ENCODE data around the gene PHLDB3. TPM values are rescaled to one million over a fixed set of nuclear protein-coding genes. Genes with fewer than 3 reads are reported as not detected.

The PHLDB3 gene
- total RNA-seq, 6 donors from 2014 or later: 1.8 to 22.6 (median 13.8) TPM

DNA sequence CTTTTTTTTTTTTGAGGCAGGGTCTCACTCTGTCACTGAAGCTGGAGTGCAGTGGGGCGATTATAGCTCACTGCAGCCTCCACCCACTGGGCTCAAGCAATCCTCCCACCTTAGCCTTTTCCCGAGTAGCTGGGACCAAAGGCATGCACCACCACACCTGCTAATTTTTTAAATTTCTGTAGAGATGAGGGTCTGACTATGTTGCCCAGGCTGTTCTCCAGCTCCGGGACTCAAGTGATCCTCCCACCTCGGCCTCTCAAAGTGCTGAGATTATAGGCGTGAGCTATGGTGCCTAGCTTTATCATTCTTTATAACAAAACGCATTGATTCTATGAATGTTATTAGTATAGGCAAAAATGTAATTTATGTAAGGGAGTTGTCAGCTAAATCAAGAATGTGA, 21.3 kb downstream of the PHLDB3 start:
- TF ChIP-seq POLR2AphosphoS5 (IDR thresholded peaks at IDR 0.05) (no peak), EP300 (IDR thresholded peaks at IDR 0.05) (no peak), POLR2A (IDR thresholded peaks at IDR 0.05) (no peak), CTCF (IDR thresholded peaks at IDR 0.05) (no peak)
- Histone ChIP-seq H3K9me3 (no peaks in the 10 kb centered on the region), H3K27ac (no peak overlapping the region), H3K27me3 (no peaks in the 10 kb centered on the region), H3K4me3 (no peak overlapping the region), H3K36me3 (no peaks in the 10 kb centered on the region), H3K4me1 (no peaks in the 10 kb centered on the region)
- WGBS, 2 donors: 90 to 92% methylated on average over 6 of the region's 6 CpGs
- DNase-seq (no peak), ATAC-seq (ENCODE audit: low FRiP score in 2 of 2) (no peak)

GRCh38 chr19:43482193-43482592, 22.4 kb downstream of the PHLDB3 start:
- Histone ChIP-seq H3K4me1 (no peaks in the 10 kb centered on the region), H3K27ac (no peak overlapping the region), H3K9me3 (no peaks in the 10 kb centered on the region), H3K36me3 (no peaks in the 10 kb centered on the region), H3K27me3 (no peaks in the 10 kb centered on the region), H3K4me3 (no peak overlapping the region)
- ATAC-seq (ENCODE audit: low FRiP score in 2 of 2) (no peak), DNase-seq (no peak)
- WGBS, 2 donors: 92 to 98% methylated on average over 4 of the region's 4 CpGs
- TF ChIP-seq POLR2A (IDR thresholded peaks at IDR 0.05) (no peak), POLR2AphosphoS5 (IDR thresholded peaks at IDR 0.05) (no peak), CTCF (IDR thresholded peaks at IDR 0.05) (no peak), EP300 (IDR thresholded peaks at IDR 0.05) (no peak)

- H3K9me3 ChIP-seq: no peaks in the 10 kb centered on the region
- no peak overlapping the region for H3K27ac ChIP-seq
- H3K36me3 ChIP-seq: no peaks in the 10 kb centered on the region
- DNase-seq (no peak), ATAC-seq (ENCODE audit: low FRiP score in 2 of 2) (no peak)
- WGBS, 2 donors: 87 to 89% methylated on average over 6 of the region's 6 CpGs
- H3K4me1 ChIP-seq: no peaks in the 10 kb centered on the region
- TF ChIP-seq CTCF (IDR thresholded peaks at IDR 0.05) (no peak), POLR2AphosphoS5 (IDR thresholded peaks at IDR 0.05) (no peak), POLR2A (IDR thresholded peaks at IDR 0.05) (no peak), EP300 (IDR thresholded peaks at IDR 0.05) (no peak)
- H3K4me3 ChIP-seq: no peak overlapping the region
- H3K27me3 ChIP-seq: no peaks in the 10 kb centered on the region
Measured at GRCh38 chr19:43481701-43482100, 22.8 kb downstream of the PHLDB3 start.

DNA sequence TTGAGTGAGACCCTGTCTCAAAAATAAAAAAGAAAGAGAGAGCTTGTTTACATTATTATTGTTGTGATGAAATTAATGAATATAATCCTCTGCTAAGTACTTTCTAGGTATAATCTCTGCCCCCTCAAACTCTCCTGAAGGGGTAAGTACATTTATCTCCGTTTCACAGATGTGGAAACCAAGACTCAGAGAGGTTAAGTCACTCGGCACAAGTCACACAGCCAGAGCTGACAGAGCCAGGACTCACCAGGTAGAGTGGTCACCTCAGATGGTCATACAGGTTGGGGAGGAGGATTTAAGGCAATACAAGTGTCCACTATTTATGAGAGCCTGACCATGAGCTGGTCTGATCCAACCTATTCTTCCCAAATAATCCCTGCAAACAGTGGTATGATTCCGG, 24.0 kb downstream of the PHLDB3 start:
- Histone ChIP-seq H3K9me3 (no peaks in the 10 kb centered on the region), H3K36me3 (no peaks in the 10 kb centered on the region), H3K4me1 (peaks cover 0 to 5% (median 2%) of the 10 kb centered on the region in 4 donors), H3K27ac (no peak overlapping the region), H3K27me3 (no peaks in the 10 kb centered on the region), H3K4me3 (no peak overlapping the region)
- TF ChIP-seq POLR2A (IDR thresholded peaks at IDR 0.05) (no peak), POLR2AphosphoS5 (IDR thresholded peaks at IDR 0.05) (no peak), EP300 (IDR thresholded peaks at IDR 0.05) (no peak), CTCF (IDR thresholded peaks at IDR 0.05) (no peak)
- ATAC-seq (ENCODE audit: low FRiP score in 2 of 2) (no peak), DNase-seq (no peak)
- WGBS, 2 donors: 97 to 100% methylated on average over 3 of the region's 3 CpGs

DNA sequence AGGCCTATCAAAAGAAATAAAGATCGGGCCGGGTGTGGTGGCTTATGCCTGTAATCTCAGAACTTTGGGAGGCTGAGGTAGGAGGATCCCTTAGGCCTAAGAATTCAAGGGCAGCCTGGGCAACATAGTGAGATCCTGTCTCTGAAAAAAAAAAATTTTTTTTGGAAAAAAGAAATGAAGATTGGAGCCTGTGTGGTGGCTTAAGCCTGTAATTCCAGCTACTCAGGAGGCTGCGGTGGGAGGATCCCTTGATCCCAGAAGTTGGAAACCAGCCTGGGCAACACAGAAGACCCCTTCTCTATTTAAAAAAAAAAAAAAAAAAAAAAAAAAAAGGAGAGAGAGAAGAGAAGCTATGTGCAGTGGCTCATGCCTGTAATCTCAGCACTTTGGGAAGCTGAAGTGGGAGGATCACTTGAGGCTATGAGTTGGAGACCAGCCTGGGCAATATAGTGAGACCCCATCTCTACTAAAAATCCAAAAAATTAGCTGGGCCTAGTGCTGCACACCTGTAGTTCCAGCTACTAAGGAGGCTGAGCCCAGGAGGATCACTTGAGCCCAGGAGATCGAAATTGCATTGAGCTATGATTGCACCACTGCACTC, 24.5 kb downstream of the PHLDB3 start:
- no peak overlapping the region for H3K4me3 ChIP-seq
- TF ChIP-seq EP300 (IDR thresholded peaks at IDR 0.05): no peak
- no peak for TF ChIP-seq CTCF (IDR thresholded peaks at IDR 0.05)
- no peak for TF ChIP-seq POLR2A (IDR thresholded peaks at IDR 0.05)
- TF ChIP-seq POLR2AphosphoS5 (IDR thresholded peaks at IDR 0.05): no peak

More for the DNA sequence above, 24.5 kb downstream of the PHLDB3 start:
- no peak overlapping the region for H3K27ac ChIP-seq
- ATAC-seq (ENCODE audit: low FRiP score in 2 of 2) (no peak), DNase-seq (no peak)
- no peaks in the 10 kb centered on the region for H3K36me3 ChIP-seq
- WGBS, 2 donors: 96% methylated on average over 4 of the region's 4 CpGs
- peaks cover 0 to 7% (median 4%) of the 10 kb centered on the region in 4 donors for H3K4me1 ChIP-seq
- no peaks in the 10 kb centered on the region for H3K9me3 ChIP-seq
- no peaks in the 10 kb centered on the region for H3K27me3 ChIP-seq
